Measurements from ENCODE around the gene EPM2A. TPM values are rescaled to one million over a fixed set of nuclear protein-coding genes. Genes with fewer than 3 reads are reported as not detected.

EPM2A gene
- total RNA-seq (2021; ENCODE audit: unreplicated experiment) (5.7 TPM), Bru-seq, nascent RNA (percentile 54 among the genes with signal in this experiment), BruChase-seq, experiment 1, labeled RNA remaining after a 2-hour chase (percentile 56 among the genes with signal in this experiment), BruChase-seq, experiment 2, labeled RNA remaining after a 6-hour chase (percentile 51 among the genes with signal in this experiment)
- polyA plus RNA-seq (2012; ENCODE audit: insufficient read length) = 3.5 TPM
- long read RNA-seq, transcript EPM2A-201 (4 exons, 3,465 nt) = major isoform, 7 of 13 reads
- long read RNA-seq, partial matches to known transcripts = 2 of 13 reads
- long read RNA-seq, other reads (novel, unspliced or antisense) = 2 of 13 reads

GRCh38 chr6:145735356-145736165 lies at the start of gene EPM2A:
Gene EPM2A, minus strand, starts transcription at chr6:145735520. Its CDS starts 22 bp downstream, at chr6:145735498.
- ATAC-seq = peak; percentile 87
- DNase-seq (ENCODE audit: low read depth, low spot score) = no peak
- TSS peak; percentile 96 for BruUV-seq (replicated peaks)
- ChIA-PET POLR2A (interaction anchor here (0.5 to 1.1 kb wide), 4 partner anchors 8 to 1172 kb away, joined by 3 to 5 read pairs (median 3); no protein-coding TSS in a partner anchor), CTCF (interaction anchor here (1.1 kb wide), 1 partner anchor 32 kb away, joined by 5 read pairs; no protein-coding TSS in a partner anchor)
- no peak for TF ChIP-seq REST (IDR thresholded peaks at IDR 0.05; ENCODE audit: insufficient read depth in 1 of 2, low read depth in 2 of 2, low read length in 1 of 2)
- no peak for TF ChIP-seq TCF7L2 (IDR thresholded peaks at IDR 0.05; ENCODE audit: low read depth, low read length)
- TF ChIP-seq CTCF (IDR thresholded peaks at IDR 0.05) = peak; percentile 34; the same call in 1 of the 2 replicates
- TF ChIP-seq POLR2AphosphoS5 (IDR thresholded peaks at IDR 0.05; ENCODE audit: low read depth, low read length) = peak; percentile 39; the same call in 1 of the 2 replicates
- TF ChIP-seq SIN3A (IDR thresholded peaks at IDR 0.05; ENCODE audit: borderline replicate concordance, insufficient read depth, low read depth, low read length) = peak; percentile 20; the same call in 1 of the 2 replicates
- H3K4me3 ChIP-seq (ENCODE audit: low read depth in 2 of 2, low read length in 2 of 2) = peak within 1 kb of the TSS; percentile 83 to 87
- in situ Hi-C loops (cut with HindIII; ENCODE audit: low pct_unique_long_range_greater_than_20kb, low sequenced_read_pairs) (no loop called here), intact Hi-C loops (cut with micrococcal nuclease; ENCODE audit: unreplicated experiment) (loop anchor here (2.0 to 10.0 kb wide), 2 partner anchors 79 to 149 kb away; partner anchors contain the start of gene FBXO30)
- H3K9me3 ChIP-seq (ENCODE audit: control insufficient read depth, insufficient read depth, low read depth, low read length) = no peaks in the 10 kb centered on the region
- peak within 1 kb of the TSS; percentile 99 for H3K27ac ChIP-seq (ENCODE audit: low read length)
- H3K36me3 ChIP-seq (ENCODE audit: control insufficient read depth, insufficient read depth, low read length) = no peaks in the 10 kb centered on the region; the same call in 1 of the 2 replicates
- H3K4me1 ChIP-seq (ENCODE audit: control insufficient read depth, insufficient read depth, low read length) = peaks cover 17% of the 10 kb centered on the region
- no peaks in the 10 kb centered on the region for H3K27me3 ChIP-seq (ENCODE audit: control insufficient read depth, insufficient read depth, low read length)

- no TSS peak for BruUV-seq (replicated peaks)
- ChIA-PET CTCF (no interaction called here), POLR2A (no interaction called here)
- ATAC-seq (no peak), DNase-seq (ENCODE audit: low read depth, low spot score) (no peak)
- in situ Hi-C loops (cut with HindIII; ENCODE audit: low pct_unique_long_range_greater_than_20kb, low sequenced_read_pairs) (no loop called here), intact Hi-C loops (cut with micrococcal nuclease; ENCODE audit: unreplicated experiment) (no loop called here)
- no peak overlapping the region for H3K4me3 ChIP-seq (ENCODE audit: low read depth in 2 of 2, low read length in 2 of 2)
- H3K27me3 ChIP-seq (ENCODE audit: control insufficient read depth, insufficient read depth, low read length) = no peaks in the 10 kb centered on the region
- no peak overlapping the region for H3K27ac ChIP-seq (ENCODE audit: low read length)
- TF ChIP-seq POLR2AphosphoS5 (IDR thresholded peaks at IDR 0.05; ENCODE audit: low read depth, low read length) = no peak
- TF ChIP-seq TCF7L2 (IDR thresholded peaks at IDR 0.05; ENCODE audit: low read depth, low read length) = no peak
- no peak for TF ChIP-seq CTCF (IDR thresholded peaks at IDR 0.05)
- TF ChIP-seq REST (IDR thresholded peaks at IDR 0.05; ENCODE audit: insufficient read depth in 1 of 2, low read depth in 2 of 2, low read length in 1 of 2) = no peak
- no peak for TF ChIP-seq SIN3A (IDR thresholded peaks at IDR 0.05; ENCODE audit: borderline replicate concordance, insufficient read depth, low read depth, low read length)
- H3K9me3 ChIP-seq (ENCODE audit: control insufficient read depth, insufficient read depth, low read depth, low read length) = no peaks in the 10 kb centered on the region
- no peaks in the 10 kb centered on the region for H3K36me3 ChIP-seq (ENCODE audit: control insufficient read depth, insufficient read depth, low read length)
- no peaks in the 10 kb centered on the region for H3K4me1 ChIP-seq (ENCODE audit: control insufficient read depth, insufficient read depth, low read length)
Observed at GRCh38 chr6:145784683-145785082, 49.4 kb upstream of the EPM2A start.
